HG03469 (cell line): ENCODE measurements around the gene ERC1.

Experiments used
- ATAC-seq: cut with Tn5 transposase; IDR thresholded peaks from one replicate; pipeline ENCODE4 v1.9.1; 2021; ENCODE audit warnings: mild to moderate bottlenecking, moderate library complexity, moderate number of reproducible peaks; ENCODE audit not compliant: unreplicated experiment

Gene ERC1

GRCh38 chr12:990661-991349 is at the start of gene ERC1:
TSS of gene ERC1 (plus strand) at chr12:991223. CDS start at chr12:1027904, 36,681 bp downstream.
- peak; percentile 45 for ATAC-seq

- ATAC-seq, result no peak
Observed at GRCh38 chr12:943051-943450, 48.0 kb upstream of the ERC1 start.

- ATAC-seq, result no peak
Observed at GRCh38 chr12:944211-944610, 46.8 kb upstream of the ERC1 start.

- no peak for ATAC-seq
Observed at GRCh38 chr12:946212-946611, 44.8 kb upstream of the ERC1 start.

GRCh38 chr12:946631-947030 is 44.4 kb upstream of the ERC1 start:
- ATAC-seq, result no peak

- no peak for ATAC-seq
Observed at GRCh38 chr12:948238-948637, 42.8 kb upstream of the ERC1 start.

GRCh38 chr12:949453-950191 is 41.4 kb upstream of the ERC1 start, which contains the start of gene RAD52:
TSS of gene RAD52 (minus strand) at chr12:949694. CDS start at chr12:933058, 16,636 bp downstream.
- peak; percentile 80 for ATAC-seq

- ATAC-seq, result no peak
Observed at GRCh38 chr12:951176-951575, 39.8 kb upstream of the ERC1 start.

GRCh38 chr12:953776-954175 is 37.2 kb upstream of the ERC1 start:
- ATAC-seq, result no peak

- ATAC-seq, result no peak
Observed at GRCh38 chr12:954741-955140, 36.3 kb upstream of the ERC1 start.

- no peak for ATAC-seq
Observed at GRCh38 chr12:955939-956338, 35.1 kb upstream of the ERC1 start.

- no peak for ATAC-seq
Observed at GRCh38 chr12:958588-959123, 32.4 kb upstream of the ERC1 start.

GRCh38 chr12:966724-967123 is 24.3 kb upstream of the ERC1 start:
- ATAC-seq, result no peak

GRCh38 chr12:967641-968040 is 23.4 kb upstream of the ERC1 start:
- no peak for ATAC-seq

GRCh38 chr12:968545-968944 is 22.5 kb upstream of the ERC1 start:
- no peak for ATAC-seq

GRCh38 chr12:969821-970220 is 21.2 kb upstream of the ERC1 start:
- no peak for ATAC-seq

GRCh38 chr12:971991-972390 is 19.0 kb upstream of the ERC1 start:
- ATAC-seq, result no peak

GRCh38 chr12:974271-974862 is 16.7 kb upstream of the ERC1 start:
- ATAC-seq, result no peak

GRCh38 chr12:976644-977043 is 14.4 kb upstream of the ERC1 start:
- no peak for ATAC-seq

GRCh38 chr12:977156-977555 is 13.9 kb upstream of the ERC1 start:
- no peak for ATAC-seq

GRCh38 chr12:979349-979748 is 11.7 kb upstream of the ERC1 start:
- no peak for ATAC-seq
